Esophagus squamous epithelium (tissue), 5 donors: ENCODE data around the gene MYBL2. TPM values are rescaled to one million over a fixed set of nuclear protein-coding genes. Genes with fewer than 3 reads are reported as not detected.

Source experiments
- DNase-seq: peaks from one replicate; lab custom pipeline; 2025; lab: John Stamatoyannopoulos, UW
- H3K27ac ChIP-seq, 4 donors: fragments of 200-600 bp; sonication (generic); one replicate each; pipeline ENCODE4 v1.5.1; 2016 to 2019; ENCODE audit warnings: mild to moderate bottlenecking in 1 of 4
- H3K27me3 ChIP-seq, 4 donors: fragments of 200-600 bp; sonication (generic); 1 replicate in 3 of 4; 2 replicates in 1 of 4; pipeline versions ENCODE4 v1.5.1 to v1.6.0; 2017 to 2021; ENCODE audit warnings: antibody characterized with exemption in 1 of 4
- H3K36me3 ChIP-seq, 3 donors: fragments of 200-600 bp; sonication (generic); one replicate each; pipeline ENCODE4 v1.5.1; 2016 to 2019
- H3K4me1 ChIP-seq, 3 donors: fragments of 200-600 bp; sonication (generic); one replicate each; pipeline ENCODE4 v1.5.1; 2017 to 2019
- H3K4me3 ChIP-seq, 4 donors: fragments of 200-600 bp; sonication (generic); 1 replicate in 3 of 4; 2 replicates in 1 of 4; pipeline ENCODE4 v1.5.1; 2016 to 2019; ENCODE audit warnings: mild to moderate bottlenecking in 2 of 4, moderate library complexity in 1 of 4
- H3K9me3 ChIP-seq, 3 donors: fragments of 200-600 bp; sonication (generic); one replicate each; pipeline ENCODE4 v1.5.1; 2016 to 2019
- CTCF ChIP-seq, 6 experiments: fragments of 450-650 bp in 4 of 6; fragments of 200-600 bp in 2 of 6; sonication (generic) in 2 of 6; IDR thresholded peaks; one replicate each; pipeline ENCODE4 v1.5.1; 2016 to 2019; ENCODE audit warnings: antibody characterized with exemption in 6 of 6, mild to moderate bottlenecking in 4 of 6, moderate library complexity in 4 of 6
- POLR2A ChIP-seq, 4 donors: fragments of 450-650 bp; IDR thresholded peaks; one replicate each; pipeline ENCODE4 v1.6.1; 2017; ENCODE audit warnings: antibody characterized with exemption in 4 of 4, mild to moderate bottlenecking in 4 of 4, moderate library complexity in 3 of 4
- WGBS, 2 donors: methylation state at CpG; one replicate each; pipeline ENCODE4 v1.1.5; 2018; 5-methylcytosine and 5-hydroxymethylcytosine counted together
- intact Hi-C: fragments of 100-400 bp; cut with DNase I; formaldehyde crosslinking; loops from one replicate; pipeline ENCODE4 v1.15.0; 2022
- total RNA-seq, 4 donors: library from RNA; depleted of rRNA; stranded (reverse); fragments of >200 nt; gene quantifications; one replicate each; pipeline ENCODE4 v1.1.0, GENCODE V29; 2016
- donor health status: DM: yes; HTN: yes; CAD: no.

MYBL2 gene
- total RNA-seq, 4 donors from 2014 or later: 3.1 to 19.9 (median 11.9) TPM

- H3K27ac ChIP-seq: no peak overlapping the region
- intact Hi-C loops: no loop called here
- DNase-seq: no peak
- H3K9me3 ChIP-seq: no peaks in the 10 kb centered on the region
- WGBS, 2 donors: 76 to 92% methylated on average over 2 of the region's 2 CpGs
- peaks cover 0 to 8% (median 0%) of the 10 kb centered on the region in 3 donors for H3K4me1 ChIP-seq
- no peaks in the 10 kb centered on the region for H3K36me3 ChIP-seq
- no peaks in the 10 kb centered on the region for H3K27me3 ChIP-seq
- no peak overlapping the region for H3K4me3 ChIP-seq
- no peak for TF ChIP-seq CTCF (IDR thresholded peaks at IDR 0.05)
- TF ChIP-seq POLR2A (IDR thresholded peaks at IDR 0.05): no peak
Observed at GRCh38 chr20:43725666-43726065, 58.8 kb downstream of the MYBL2 start.

- Histone ChIP-seq H3K27ac (no peak overlapping the region), H3K4me1 (peaks cover 0 to 8% (median 0%) of the 10 kb centered on the region in 3 donors), H3K36me3 (no peaks in the 10 kb centered on the region), H3K9me3 (no peaks in the 10 kb centered on the region), H3K27me3 (peaks cover 0 to 5% (median 0%) of the 10 kb centered on the region in 4 donors), H3K4me3 (no peak overlapping the region)
- intact Hi-C loops: no loop called here
- TF ChIP-seq CTCF (IDR thresholded peaks at IDR 0.05): no peak
- no peak for TF ChIP-seq POLR2A (IDR thresholded peaks at IDR 0.05)
- WGBS, 2 donors: 84 to 86% methylated on average over 6 to 7 of the region's 10 CpGs
- no peak for DNase-seq
Observed at GRCh38 chr20:43726333-43726732, 59.4 kb downstream of the MYBL2 start.

- intact Hi-C loops: no loop called here
- 67 to 79% methylated on average over 9 to 10 of the region's 11 CpGs for WGBS, 2 donors
Observed at GRCh38 chr20:43726811-43727338, 60.0 kb downstream of the MYBL2 start, which contains the start of gene GTSF1L. GTSF1L (minus strand) TSS chr20:43727002; CDS start chr20:43726694, 308 bp downstream.

GRCh38 chr20:43727980-43728590 lies 61.2 kb downstream of the MYBL2 start:
- no peaks in the 10 kb centered on the region for H3K36me3 ChIP-seq
- DNase-seq: no peak
- no peaks in the 10 kb centered on the region for H3K9me3 ChIP-seq
- H3K27ac ChIP-seq: no peak overlapping the region
- peaks cover 0 to 16% (median 0%) of the 10 kb centered on the region in 4 donors for H3K27me3 ChIP-seq
- no peak overlapping the region for H3K4me3 ChIP-seq
- intact Hi-C loops: no loop called here
- 56 to 73% methylated on average over 1 of the region's 1 CpG for WGBS, 2 donors
- no peaks in the 10 kb centered on the region for H3K4me1 ChIP-seq
- no peak for TF ChIP-seq POLR2A (IDR thresholded peaks at IDR 0.05)
- TF ChIP-seq CTCF (IDR thresholded peaks at IDR 0.05): no peak

More at GRCh38 chr20:43726811-43727338, 60.0 kb downstream of the MYBL2 start, which contains the start of gene GTSF1L:
- Histone ChIP-seq H3K27me3 (peaks cover 0 to 10% (median 0%) of the 10 kb centered on the region in 4 donors), H3K4me3 (no peak within 1 kb of the TSS), H3K9me3 (no peaks in the 10 kb centered on the region), H3K27ac (no peak within 1 kb of the TSS), H3K4me1 (peaks cover 0 to 3% (median 0%) of the 10 kb centered on the region in 3 donors), H3K36me3 (no peaks in the 10 kb centered on the region)
- no peak for DNase-seq
- TF ChIP-seq CTCF (IDR thresholded peaks at IDR 0.05) (no peak), POLR2A (IDR thresholded peaks at IDR 0.05) (no peak)

- H3K27me3 ChIP-seq: peaks cover 0 to 22% (median 0%) of the 10 kb centered on the region in 4 donors
- H3K36me3 ChIP-seq: no peaks in the 10 kb centered on the region
- no peak for DNase-seq
- 57 to 69% methylated on average over 7 of the region's 7 CpGs for WGBS, 2 donors
- TF ChIP-seq POLR2A (IDR thresholded peaks at IDR 0.05) (no peak), CTCF (IDR thresholded peaks at IDR 0.05) (no peak)
- H3K27ac ChIP-seq: no peak overlapping the region
- no peak overlapping the region for H3K4me3 ChIP-seq
- H3K9me3 ChIP-seq: no peaks in the 10 kb centered on the region
- no peaks in the 10 kb centered on the region for H3K4me1 ChIP-seq
- intact Hi-C loops: no loop called here
Observed at GRCh38 chr20:43728686-43729255, 61.9 kb downstream of the MYBL2 start.
